IMR-90 (cell line): ENCODE data around the gene FBXW2. TPM values are rescaled to one million over a fixed set of nuclear protein-coding genes. Genes with fewer than 3 reads are reported as not detected.

ENCODE experiments used
- ATAC-seq: fragments of 200-7000 bp; cut with Tn5 transposase; 2 replicates; pipeline ENCODE4 v1.9.1; 2020; ENCODE audit warnings: low read depth, mild to moderate bottlenecking, moderate library complexity
- BruUV-seq: library from RNA; stranded (reverse); fragments of 400-500 nt; replicated peaks from 2 replicates; lab custom pipeline; 2021; lab: Mats Ljungman, UMichigan
- CTCF ChIA-PET: fragments of 300-600 bp; formaldehyde crosslinking; extraction: SDS; loops from one replicate; lab custom pipeline; 2021; ENCODE audit warnings: antibody characterized with exemption; lab: Yijun Ruan, JAX
- POLR2A ChIA-PET: fragments of 300-600 bp; sonication (Branson Sonifier 250); formaldehyde crosslinking; loops from one replicate; lab custom pipeline; 2022; ENCODE audit warnings: antibody characterized with exemption; ENCODE audit not compliant: unreplicated experiment; lab: Charles Lee
- DNase-seq: peaks from one replicate; pipeline ENCODE4 v3.0.0; 2013
- H2AFZ ChIP-seq: replicated peaks from 2 replicates; pipeline ENCODE3; 2013; ENCODE audit warnings: low read length, mild to moderate bottlenecking; ENCODE audit not compliant: poor library complexity
- H2AK5ac ChIP-seq: 2 replicates; pipeline ENCODE4 v1.6.1; 2013; ENCODE audit warnings: low read depth, low read length, inconsistent platforms
- H2AK9ac ChIP-seq: replicated peaks from 2 replicates; pipeline ENCODE3; 2013; ENCODE audit warnings: mild to moderate bottlenecking, low read depth, low read length, moderate library complexity; ENCODE audit not compliant: poor library complexity
- H2BK120ac ChIP-seq: 2 replicates; pipeline ENCODE4 v1.6.1; 2013; ENCODE audit warnings: low read depth, low read length, inconsistent platforms
- H2BK15ac ChIP-seq: 3 replicates; pipeline ENCODE4 v1.6.1; 2013; ENCODE audit warnings: low read depth, low read length, inconsistent platforms
- H2BK20ac ChIP-seq: 2 replicates; pipeline ENCODE4 v1.6.1; 2013; ENCODE audit warnings: low read depth, mild to moderate bottlenecking, inconsistent platforms, low read length, moderate library complexity
- H2BK5ac ChIP-seq: 2 replicates; pipeline ENCODE4 v1.6.1; 2013; ENCODE audit warnings: mild to moderate bottlenecking, low read depth, low read length, inconsistent platforms; ENCODE audit not compliant: poor library complexity, severe bottlenecking
- H3K14ac ChIP-seq: replicated peaks from 2 replicates; pipeline ENCODE4 v1.6.1; 2013; ENCODE audit warnings: low read depth, low read length, inconsistent platforms
- H3K18ac ChIP-seq: 2 replicates; pipeline ENCODE4 v1.6.1; 2013; ENCODE audit warnings: low read depth, low read length, control low read depth
- H3K23ac ChIP-seq: 2 replicates; pipeline ENCODE4 v1.6.1; 2013; ENCODE audit warnings: low read depth, low read length, inconsistent platforms
- H3K27ac ChIP-seq: 2 replicates; pipeline ENCODE4 v1.5.1; 2013; ENCODE audit warnings: mild to moderate bottlenecking, control low read depth, low read length; ENCODE audit not compliant: insufficient read depth
- H3K27me3 ChIP-seq: 2 replicates; pipeline ENCODE4 v1.6.1; 2013; ENCODE audit warnings: low read length; ENCODE audit not compliant: control insufficient read depth, insufficient read depth
- H3K36me3 ChIP-seq: 2 replicates; pipeline ENCODE4 v1.6.1; 2013; ENCODE audit warnings: low read length, mixed read lengths; ENCODE audit not compliant: control insufficient read depth, insufficient read depth
- H3K4ac ChIP-seq: 2 replicates; pipeline ENCODE4 v1.6.1; 2013; ENCODE audit warnings: low read depth, low read length, inconsistent platforms
- H3K4me1 ChIP-seq: 2 replicates; pipeline ENCODE4 v1.6.1; 2013; ENCODE audit warnings: low read length, mixed read lengths; ENCODE audit not compliant: control insufficient read depth, insufficient read depth
- H3K4me2 ChIP-seq: 2 replicates; pipeline ENCODE4 v1.6.1; 2013; ENCODE audit warnings: low read depth, mild to moderate bottlenecking, control low read depth, low read length, moderate library complexity
- H3K4me3 ChIP-seq: 2 replicates; pipeline ENCODE4 v1.5.1; 2013; ENCODE audit warnings: low read depth, mild to moderate bottlenecking, control low read depth, low read length, moderate library complexity; ENCODE audit not compliant: insufficient read depth
- H3K56ac ChIP-seq: 2 replicates; pipeline ENCODE4 v1.6.1; 2013; ENCODE audit warnings: low read length, inconsistent platforms; ENCODE audit not compliant: insufficient read depth; ENCODE audit errors: extremely low read depth
- H3K79me1 ChIP-seq, 2 experiments: 2 replicates each; pipeline ENCODE4 v1.6.1; 2013; ENCODE audit warnings: low read length in 2 of 2, inconsistent platforms in 1 of 2, low read depth in 1 of 2
- H3K9ac ChIP-seq: 2 replicates; pipeline ENCODE4 v1.6.1; 2013; ENCODE audit warnings: low read depth, low read length, control low read depth
- H3K9me1 ChIP-seq: 2 replicates; pipeline ENCODE4 v1.6.1; 2013; ENCODE audit warnings: low read length, inconsistent platforms; ENCODE audit not compliant: insufficient read depth
- H3K9me3 ChIP-seq: 2 replicates; pipeline ENCODE4 v1.6.1; 2013; ENCODE audit warnings: low read length; ENCODE audit not compliant: control insufficient read depth, insufficient read depth
- H4K20me1 ChIP-seq: 2 replicates; pipeline ENCODE4 v1.6.1; 2013; ENCODE audit warnings: low read length, inconsistent platforms; ENCODE audit not compliant: insufficient read depth
- H4K5ac ChIP-seq: 2 replicates; pipeline ENCODE4 v1.6.1; 2013; ENCODE audit warnings: mild to moderate bottlenecking, low read depth, low read length, control low read depth
- H4K8ac ChIP-seq, 2 experiments: 2 replicates each; pipeline ENCODE4 v1.6.1; 2013; ENCODE audit warnings: low read depth in 2 of 2, low read length in 2 of 2, control low read depth in 1 of 2, inconsistent platforms in 1 of 2
- H4K91ac ChIP-seq: 2 replicates; pipeline ENCODE4 v1.6.1; 2013; ENCODE audit warnings: low read depth, low read length, inconsistent platforms; ENCODE audit not compliant: insufficient read depth
- BHLHE40 ChIP-seq: fragments of 150-350 bp; IDR thresholded peaks from 2 replicates; pipeline ENCODE4 v1.6.1; 2016; ENCODE audit warnings: mild to moderate bottlenecking, low read depth, low read length
- CHD1 ChIP-seq: IDR thresholded peaks from 2 replicates; pipeline ENCODE4 v1.6.1; 2012; ENCODE audit warnings: low read depth, low read length, improper control_type of control experiment
- ELK1 ChIP-seq: fragments of 150-350 bp; IDR thresholded peaks from 2 replicates; pipeline ENCODE4 v1.6.1; 2016; ENCODE audit warnings: low read depth, mild to moderate bottlenecking, low read length, moderate library complexity, borderline replicate concordance
- FOS ChIP-seq: fragments of 150-350 bp; IDR thresholded peaks from 2 replicates; pipeline ENCODE4 v1.6.1; 2016; ENCODE audit warnings: low read depth, low read length
- MAFK ChIP-seq: IDR thresholded peaks from 2 replicates; pipeline ENCODE4 v1.6.1; 2012; ENCODE audit warnings: low read depth, low read length, improper control_type of control experiment
- MAZ ChIP-seq: IDR thresholded peaks from 2 replicates; pipeline ENCODE4 v1.6.1; 2012; ENCODE audit warnings: low read depth, mild to moderate bottlenecking, low read length, improper control_type of control experiment, moderate library complexity, borderline replicate concordance
- NFE2L2 ChIP-seq: fragments of 150-350 bp; IDR thresholded peaks from 2 replicates; pipeline ENCODE4 v1.6.1; 2016; ENCODE audit warnings: low read depth, mild to moderate bottlenecking, low read length
- RCOR1 ChIP-seq: IDR thresholded peaks from 2 replicates; pipeline ENCODE4 v1.6.1; 2012; ENCODE audit warnings: mild to moderate bottlenecking, low read length, improper control_type of control experiment; ENCODE audit not compliant: insufficient replicate concordance
- RFX5 ChIP-seq: IDR thresholded peaks from 2 replicates; pipeline ENCODE4 v1.8.0; 2012; ENCODE audit warnings: low read depth, mild to moderate bottlenecking, low read length, moderate library complexity
- SMC3 ChIP-seq: fragments of 150-350 bp; IDR thresholded peaks from 2 replicates; pipeline ENCODE4 v1.6.1; 2016; ENCODE audit warnings: low read depth, mild to moderate bottlenecking, antibody characterized with exemption, low read length, moderate library complexity
- USF2 ChIP-seq: fragments of 150-350 bp; IDR thresholded peaks from 2 replicates; pipeline ENCODE4 v1.6.1; 2017; ENCODE audit warnings: mild to moderate bottlenecking, antibody characterized with exemption, low read length, low read depth
- WGBS, 2 experiments: methylation state at CpG; one replicate each; pipeline versions ENCODE4 v1.1.5 to v1.1.7; 2013; ENCODE audit warnings: missing lambda C conversion rate in 2 of 2; ENCODE audit not compliant: insufficient read length in 1 of 2; ENCODE audit errors: extremely low coverage in 2 of 2; 5-methylcytosine and 5-hydroxymethylcytosine counted together
- dilution Hi-C: fragments of 300-500 bp; cut with HindIII; formaldehyde crosslinking; loops from one replicate; pipeline ENCODE4 v1.14.3; 2018; ENCODE audit warnings: low sequenced_read_pairs; ENCODE audit not compliant: unreplicated experiment
- in situ Hi-C: fragments of 300-500 bp; cut with MboI; formaldehyde crosslinking; loops from 3 replicates; pipeline ENCODE4 v1.14.3; 2019; ENCODE audit warnings: low sequenced_read_pairs, inconsistent platforms, mixed read lengths
- intact Hi-C: fragments of 100-400 bp; cut with micrococcal nuclease; formaldehyde crosslinking; loops from 2 replicates; pipeline ENCODE4 v1.10.0; 2022
- polyA plus RNA-seq, 3 experiments: library from polyadenylated mRNA; depleted of rRNA; stranded (reverse); fragments of >200 nt; gene quantifications; 2 replicates each; pipeline ENCODE4 v1.2.3, GENCODE V29; 2012; ENCODE audit warnings: low replicate concordance in 1 of 3
- total RNA-seq: library from RNA; depleted of rRNA; stranded (reverse); fragments of >200 nt; gene quantifications from 2 replicates; pipeline ENCODE4 v1.2.3, GENCODE V29; 2012
- TF ChIP-seq, protein P1 (sequence below): conservative IDR thresholded peaks from 2 replicates; pipeline ENCODE4 v1.5.1; 2012; ENCODE audit warnings: mild to moderate bottlenecking, low read depth, low read length, improper control_type of control experiment

The FBXW2 gene
- total and polyA plus RNA-seq, 2 of the 4 experiments (the other 2 are of a cell fraction) = 27.1 to 43.5 TPM

DNA sequence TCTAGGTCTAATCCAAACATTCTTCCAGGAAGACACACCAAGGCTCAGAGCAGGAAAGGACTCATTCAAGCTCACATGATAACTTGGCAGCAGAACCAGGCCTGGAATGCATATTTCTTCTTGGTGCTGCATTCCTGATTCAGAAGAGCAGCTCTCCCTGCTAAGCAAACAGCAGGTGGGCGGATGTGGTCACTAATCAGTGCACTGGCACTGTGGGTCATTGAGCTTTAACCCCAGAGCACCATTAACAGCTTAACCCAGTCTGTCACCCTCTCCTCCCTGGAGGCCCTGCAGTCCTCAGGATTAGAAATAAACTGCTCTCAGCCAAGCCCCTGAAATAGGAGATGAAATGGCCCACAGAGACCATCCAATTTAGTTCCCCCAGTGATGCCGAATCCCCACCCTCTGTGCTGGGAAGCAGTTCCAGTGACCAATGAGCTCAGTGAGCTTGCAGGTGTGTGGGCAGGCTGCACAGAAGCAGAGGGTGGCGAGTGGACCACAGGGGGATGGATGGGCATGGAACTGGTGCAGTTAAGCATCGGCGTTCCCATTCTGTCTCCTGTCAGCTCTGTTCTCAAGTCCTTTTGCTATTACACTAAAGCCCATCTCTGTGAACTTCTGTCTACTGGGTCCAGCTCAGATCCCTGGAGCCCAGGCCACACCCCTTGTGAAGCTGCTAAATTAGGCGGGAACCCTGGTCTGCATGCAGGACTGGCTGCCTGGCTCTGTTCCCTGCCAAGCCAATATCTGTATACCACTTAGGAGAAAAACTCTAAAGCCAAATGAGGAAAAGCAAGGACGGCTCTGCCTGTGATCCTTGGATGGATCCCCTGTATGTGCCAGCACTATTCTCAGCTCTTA lies 62.3 kb downstream of the FBXW2 start:
- Histone ChIP-seq H3K18ac (peak overlapping the region; percentile 20), H3K9me3 (no peaks in the 10 kb centered on the region), H3K9me1 (peaks cover 3% of the 10 kb centered on the region; the same call in 1 of the 2 replicates), H2BK5ac (peak overlapping the region; percentile 12), H3K56ac (0 out of 2 replicates have a peak overlapping the region, but pooled peaks have one; percentile 25), H3K79me1 (no peaks in the 10 kb centered on the region), H3K4me3 (no peak overlapping the region), H2BK20ac (peak overlapping the region; percentile 64; the same call in 1 of the 2 replicates), H3K9ac (no peak overlapping the region), H2BK15ac (no peak overlapping the region; the same call in 2 of the 3 replicates), H3K27me3 (no peaks in the 10 kb centered on the region), H3K4me1 (peaks cover 23% of the 10 kb centered on the region), H3K4ac (peak overlapping the region; percentile 75), H3K23ac (no peak overlapping the region), H4K91ac (peak overlapping the region; percentile 48; the same call in 1 of the 2 replicates), H3K27ac (peak overlapping the region; percentile 26; the same call in 1 of the 2 replicates), H2AFZ (peak overlapping the region; percentile 58), H3K4me2 (no peak overlapping the region), H3K14ac (peak overlapping the region; percentile 46; the same call in 1 of the 2 replicates), H2AK9ac (peak overlapping the region; percentile 59), H4K8ac (peak overlapping the region in 1 of 2 experiments; percentile 29; a peak in 1 of 4 replicates), H2BK120ac (peak overlapping the region; percentile 67), H4K20me1 (peaks cover 3% of the 10 kb centered on the region; the same call in 1 of the 2 replicates), H2AK5ac (peak overlapping the region; percentile 83; the same call in 1 of the 2 replicates), H4K5ac (no peak overlapping the region), H3K36me3 (no peaks in the 10 kb centered on the region)
- CTCF ChIA-PET = interaction anchor here (0.5 to 1.4 kb wide), 6 partner anchors 16 to 106 kb away, joined by 3 to 6 read pairs (median 4); partner anchors contain the start of gene MEGF9
- POLR2A ChIA-PET = interaction anchor here (0.6 kb wide), 1 partner anchor 29 kb away, joined by 7 read pairs; no protein-coding TSS in a partner anchor
- ATAC-seq (peak; percentile 78), DNase-seq (peak; percentile 96)
- 44% methylated on average over 1 of the region's 7 CpGs; no CpG with 5 or more reads in 1 of the 2 experiments for WGBS, 2 experiments
- BruUV-seq = no TSS peak
- intact Hi-C loops = no loop called here
- in situ Hi-C loops = no loop called here
- dilution Hi-C loops = no loop called here
- TF ChIP-seq MAZ (no peak), ELK1 (no peak), SMC3 (no peak), BHLHE40 (peak; percentile 90), RFX5 (no peak), RCOR1 (peak; percentile 97), NFE2L2 (no peak), USF2 (0 out of 2 replicates have a peak, but pooled peaks have one; percentile 29), CHD1 (no peak), MAFK (no peak), FOS (no peak)
- TF ChIP-seq, protein P1, sequence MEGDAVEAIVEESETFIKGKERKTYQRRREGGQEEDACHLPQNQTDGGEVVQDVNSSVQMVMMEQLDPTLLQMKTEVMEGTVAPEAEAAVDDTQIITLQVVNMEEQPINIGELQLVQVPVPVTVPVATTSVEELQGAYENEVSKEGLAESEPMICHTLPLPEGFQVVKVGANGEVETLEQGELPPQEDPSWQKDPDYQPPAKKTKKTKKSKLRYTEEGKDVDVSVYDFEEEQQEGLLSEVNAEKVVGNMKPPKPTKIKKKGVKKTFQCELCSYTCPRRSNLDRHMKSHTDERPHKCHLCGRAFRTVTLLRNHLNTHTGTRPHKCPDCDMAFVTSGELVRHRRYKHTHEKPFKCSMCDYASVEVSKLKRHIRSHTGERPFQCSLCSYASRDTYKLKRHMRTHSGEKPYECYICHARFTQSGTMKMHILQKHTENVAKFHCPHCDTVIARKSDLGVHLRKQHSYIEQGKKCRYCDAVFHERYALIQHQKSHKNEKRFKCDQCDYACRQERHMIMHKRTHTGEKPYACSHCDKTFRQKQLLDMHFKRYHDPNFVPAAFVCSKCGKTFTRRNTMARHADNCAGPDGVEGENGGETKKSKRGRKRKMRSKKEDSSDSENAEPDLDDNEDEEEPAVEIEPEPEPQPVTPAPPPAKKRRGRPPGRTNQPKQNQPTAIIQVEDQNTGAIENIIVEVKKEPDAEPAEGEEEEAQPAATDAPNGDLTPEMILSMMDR = no peak
